HepG2 (cell line): ENCODE results near the gene CDC14B. TPM values are rescaled to one million over a fixed set of nuclear protein-coding genes. Genes with fewer than 3 reads are reported as not detected.

Source experiments
- ATAD3A ChIP-seq: sonication (generic); formaldehyde crosslinking; IDR thresholded peaks from 2 replicates; pipeline ENCODE4 v1.4.0; 2020; ENCODE audit warnings: missing genetic modification reagents
- CENPBD1 ChIP-seq: sonication (generic); formaldehyde crosslinking; IDR thresholded peaks from 2 replicates; pipeline ENCODE4 v1.8.0; 2022; ENCODE audit warnings: missing genetic modification reagents, low read depth, mild to moderate bottlenecking, borderline replicate concordance
- FOXA1 ChIP-seq, 2 experiments: fragments of 450-650 bp in 1 of 2; sonication (generic) in 1 of 2; formaldehyde crosslinking in 1 of 2; IDR thresholded peaks; 2 replicates each; pipeline versions ENCODE4 v1.4.0 to v1.6.1; 2016 to 2020; ENCODE audit warnings: missing genetic modification reagents in 1 of 2
- FOXA3 ChIP-seq: IDR thresholded peaks from 2 replicates; pipeline ENCODE4 v1.6.1; 2016; ENCODE audit warnings: missing genetic modification reagents, missing compliant biosample characterization
- GFI1 ChIP-seq: sonication (generic); formaldehyde crosslinking; IDR thresholded peaks from 2 replicates; pipeline ENCODE4 v1.5.0; 2020; ENCODE audit warnings: missing genetic modification reagents, mild to moderate bottlenecking, borderline replicate concordance
- PAXIP1 ChIP-seq: sonication (generic); formaldehyde crosslinking; conservative IDR thresholded peaks from 2 replicates; pipeline ENCODE4 v1.4.0; 2020; ENCODE audit warnings: mild to moderate bottlenecking, missing genetic modification reagents, moderate library complexity
- PLRG1 ChIP-seq: fragments of 450-650 bp; conservative IDR thresholded peaks from 2 replicates; pipeline ENCODE4 v1.6.1; 2016
- ZBTB21 ChIP-seq: sonication (generic); formaldehyde crosslinking; IDR thresholded peaks from 2 replicates; pipeline ENCODE4 v1.4.0; 2020; ENCODE audit warnings: missing genetic modification reagents
- ZMYM4 ChIP-seq: sonication (generic); formaldehyde crosslinking; IDR thresholded peaks from 2 replicates; pipeline ENCODE4 v1.8.1; 2023; ENCODE audit warnings: mild to moderate bottlenecking, missing genetic modification reagents
- ZNF235 ChIP-seq: sonication (generic); formaldehyde crosslinking; IDR thresholded peaks from 2 replicates; pipeline ENCODE4 v1.8.1; 2023; ENCODE audit warnings: mild to moderate bottlenecking, missing genetic modification reagents, borderline replicate concordance
- ZNF512B ChIP-seq: sonication (generic); formaldehyde crosslinking; IDR thresholded peaks from 2 replicates; pipeline ENCODE4 v1.5.1; 2020; ENCODE audit warnings: missing genetic modification reagents, mild to moderate bottlenecking, borderline replicate concordance
- ZNF597 ChIP-seq: sonication (generic); formaldehyde crosslinking; IDR thresholded peaks from 2 replicates; pipeline ENCODE4 v1.5.0; 2020; ENCODE audit warnings: missing genetic modification reagents
- ZNF629 ChIP-seq: sonication (generic); formaldehyde crosslinking; conservative IDR thresholded peaks from 2 replicates; pipeline ENCODE4 v1.5.0; 2020; ENCODE audit warnings: missing genetic modification reagents
- ZNF687 ChIP-seq: sonication (generic); formaldehyde crosslinking; IDR thresholded peaks from 2 replicates; pipeline ENCODE4 v1.5.1; 2020; ENCODE audit warnings: mild to moderate bottlenecking, missing genetic modification reagents, moderate library complexity
- ZNF709 ChIP-seq: sonication (generic); formaldehyde crosslinking; IDR thresholded peaks from 2 replicates; pipeline ENCODE4 v1.5.0; 2020; ENCODE audit warnings: mild to moderate bottlenecking, missing genetic modification reagents
- ZSCAN22 ChIP-seq: sonication (generic); formaldehyde crosslinking; IDR thresholded peaks from 2 replicates; pipeline ENCODE4 v1.4.0; 2020; ENCODE audit warnings: mild to moderate bottlenecking, missing genetic modification reagents
- polyA plus RNA-seq, 8 experiments: library from polyadenylated mRNA; depleted of rRNA in 3 of 8; stranded (reverse) in 7 of 8; unstranded in 1 of 8; fragments of >200 nt; fragmentation: Illumina TruSeq in 4 of 8; extraction: Trizol in 4 of 8; gene quantifications; 2 replicates each; pipeline versions ENCODE4 v1.2.1 to v1.2.3, GENCODE V29; 2011 to 2016; ENCODE audit warnings: low read depth in 4 of 8, missing spikeins in 1 of 8, mixed read lengths in 1 of 8; ENCODE audit not compliant: insufficient read depth in 1 of 8
- total RNA-seq, 5 experiments: library from RNA; depleted of rRNA; stranded (reverse); fragments of >200 nt; fragmentation: Illumina TruSeq; extraction: Trizol; gene quantifications; 2 replicates each; pipeline ENCODE4 v1.2.3, GENCODE V29; 2016; ENCODE audit warnings: low read depth in 1 of 5

Gene CDC14B
- total and polyA plus RNA-seq, 2 of the 13 experiments (the other 11 are each of a cell fraction or from before 2014, with no cell fraction given) = 25.8 to 33.3 TPM

- no peak; the same call in 1 of the 2 replicates for TF ChIP-seq ZNF687
- no peak for TF ChIP-seq ATAD3A (CRISPR knock-in tag)
- peak; percentile 76; the same call in 1 of the 2 replicates for TF ChIP-seq ZSCAN22 (CRISPR knock-in tag)
- TF ChIP-seq ZMYM4 (CRISPR knock-in tag) = no peak; the same call in 1 of the 2 replicates
- peak; percentile 32; the same call in 1 of the 2 replicates for TF ChIP-seq ZNF629 (CRISPR knock-in tag)
- peak; percentile 96 for TF ChIP-seq PAXIP1 (CRISPR knock-in tag)
- TF ChIP-seq ZNF709 = no peak
- no peak for TF ChIP-seq PLRG1
- TF ChIP-seq ZNF512B = no peak
- TF ChIP-seq ZNF235 (CRISPR knock-in tag) = no peak
- peak; percentile 99 for TF ChIP-seq GFI1
- TF ChIP-seq FOXA1 (IDR thresholded peaks at IDR 0.05) = no peak; the same call in 1 of the 2 replicates
- peak; percentile 70 for TF ChIP-seq FOXA1 (CRISPR knock-in tag; IDR thresholded peaks at IDR 0.05)
- TF ChIP-seq FOXA3 (CRISPR knock-in tag) = peak; percentile 88
- TF ChIP-seq ZNF597 (CRISPR knock-in tag) = no peak
- TF ChIP-seq CENPBD1 (CRISPR knock-in tag) = no peak
- no peak for TF ChIP-seq ZBTB21 (CRISPR knock-in tag)
These were observed 128.4 kb downstream of the CDC14B start (continued) for GRCh38 chr9:96491079-96491879.
